Activated naive CD8-positive, alpha-beta T cell treated with anti-CD3 and anti-CD28 coated beads, Interleukin-2, amount 50 U/mL, for 24 hours (primary cell): ENCODE measurements around the gene TWIST2.

Source experiments
- ATAC-seq: fragments of 150-1000 bp; cut with Tn5 transposase; one replicate; pipeline ENCODE4 v1.10.0; 2021
- DNase-seq: peaks from one replicate; pipeline ENCODE4 v3.0.0; 2021
- H3K27ac Mint-ChIP-seq: one replicate; pipeline ENCODE4 v1.8.0; 2021; ENCODE audit warnings: mild to moderate bottlenecking, mixed read lengths
- H3K27me3 Mint-ChIP-seq: one replicate; pipeline ENCODE4 v1.8.0; 2021; ENCODE audit warnings: mixed read lengths
- H3K36me3 Mint-ChIP-seq: one replicate; pipeline ENCODE4 v1.8.0; 2021; ENCODE audit warnings: low read depth, mixed read lengths
- H3K4me1 Mint-ChIP-seq: one replicate; pipeline ENCODE4 v1.8.0; 2021; ENCODE audit warnings: mixed read lengths
- H3K4me3 Mint-ChIP-seq: one replicate; pipeline ENCODE4 v1.8.0; 2021; ENCODE audit warnings: mild to moderate bottlenecking, moderate library complexity, mixed read lengths
- H3K9me3 Mint-ChIP-seq: one replicate; pipeline ENCODE4 v1.8.0; 2021; ENCODE audit warnings: mixed read lengths

TWIST2 gene

GRCh38 chr2:238820916-238821315 is 27.0 kb upstream of the TWIST2 start:
- no peak overlapping the region for H3K27ac Mint-ChIP-seq
- no peak overlapping the region for H3K4me3 Mint-ChIP-seq
- DNase-seq (no peak), ATAC-seq (no peak)
- no peaks in the 10 kb centered on the region for H3K4me1 Mint-ChIP-seq
- peaks cover 21% of the 10 kb centered on the region for H3K9me3 Mint-ChIP-seq
- H3K27me3 Mint-ChIP-seq, result peaks cover 47% of the 10 kb centered on the region
- H3K36me3 Mint-ChIP-seq, result no peaks in the 10 kb centered on the region

- no peak overlapping the region for H3K4me3 Mint-ChIP-seq
- H3K27ac Mint-ChIP-seq, result no peak overlapping the region
- no peaks in the 10 kb centered on the region for H3K36me3 Mint-ChIP-seq
- H3K4me1 Mint-ChIP-seq, result no peaks in the 10 kb centered on the region
- H3K9me3 Mint-ChIP-seq, result peaks cover 25% of the 10 kb centered on the region
- ATAC-seq (no peak), DNase-seq (no peak)
- peaks cover 50% of the 10 kb centered on the region for H3K27me3 Mint-ChIP-seq
These were observed 26.5 kb upstream of the TWIST2 start for GRCh38 chr2:238821391-238821790.

DNA sequence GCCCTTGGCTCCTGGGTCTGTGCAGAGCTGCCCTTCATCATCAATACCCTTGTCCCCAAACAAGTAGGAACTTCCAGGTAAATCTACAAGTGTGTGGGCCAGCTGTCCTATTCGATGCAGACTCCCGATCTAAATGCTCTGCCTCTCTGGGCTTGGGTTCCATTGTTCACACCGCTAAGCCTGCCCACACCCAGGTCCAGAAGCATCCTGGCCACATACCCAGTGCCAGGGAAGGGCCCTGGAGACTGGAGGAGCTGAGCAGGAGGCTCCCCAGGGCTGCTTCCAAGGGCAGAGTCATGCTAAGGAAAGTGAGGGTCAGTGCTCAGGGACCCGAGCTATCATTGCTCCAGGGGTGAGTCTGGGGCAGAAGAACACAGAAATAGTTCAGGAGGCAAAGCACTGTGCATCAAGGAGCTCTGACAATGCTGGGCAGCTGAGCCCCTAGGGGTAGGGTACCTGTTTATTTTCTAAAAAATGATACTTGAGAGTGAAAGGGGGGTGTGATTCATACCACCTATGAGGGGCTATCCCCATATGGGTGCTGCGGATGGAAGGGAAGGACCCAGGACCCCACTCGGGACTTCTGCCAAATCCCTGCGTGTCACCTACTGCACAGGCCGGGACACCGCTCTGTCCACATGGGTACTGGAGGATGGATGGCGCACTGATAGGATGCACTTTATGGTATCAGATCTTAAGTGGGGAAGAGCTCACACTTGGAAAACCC is 25.8 kb upstream of the TWIST2 start:
- no peak overlapping the region for H3K4me3 Mint-ChIP-seq
- H3K36me3 Mint-ChIP-seq, result no peaks in the 10 kb centered on the region
- peaks cover 26% of the 10 kb centered on the region for H3K9me3 Mint-ChIP-seq
- H3K4me1 Mint-ChIP-seq, result no peaks in the 10 kb centered on the region
- peaks cover 51% of the 10 kb centered on the region for H3K27me3 Mint-ChIP-seq
- DNase-seq (no peak), ATAC-seq (no peak)
- H3K27ac Mint-ChIP-seq, result no peak overlapping the region

- peaks cover 26% of the 10 kb centered on the region for H3K9me3 Mint-ChIP-seq
- DNase-seq (no peak), ATAC-seq (no peak)
- H3K4me1 Mint-ChIP-seq, result no peaks in the 10 kb centered on the region
- H3K27me3 Mint-ChIP-seq, result peaks cover 47% of the 10 kb centered on the region
- H3K27ac Mint-ChIP-seq, result no peak overlapping the region
- no peak overlapping the region for H3K4me3 Mint-ChIP-seq
- no peaks in the 10 kb centered on the region for H3K36me3 Mint-ChIP-seq
These were observed 24.9 kb upstream of the TWIST2 start for GRCh38 chr2:238822955-238823354.

GRCh38 chr2:238831177-238831576 is 16.7 kb upstream of the TWIST2 start:
- Mint-ChIP-seq H3K27me3 (peaks cover 39% of the 10 kb centered on the region), H3K27ac (no peak overlapping the region), H3K36me3 (no peaks in the 10 kb centered on the region), H3K4me1 (no peaks in the 10 kb centered on the region), H3K4me3 (no peak overlapping the region), H3K9me3 (peaks cover 3% of the 10 kb centered on the region)
- ATAC-seq, result no peak
- DNase-seq, result no peak

- DNase-seq (no peak), ATAC-seq (no peak)
- peaks cover 39% of the 10 kb centered on the region for H3K27me3 Mint-ChIP-seq
- H3K4me1 Mint-ChIP-seq, result no peaks in the 10 kb centered on the region
- no peaks in the 10 kb centered on the region for H3K9me3 Mint-ChIP-seq
- no peak overlapping the region for H3K27ac Mint-ChIP-seq
- H3K36me3 Mint-ChIP-seq, result no peaks in the 10 kb centered on the region
- no peak overlapping the region for H3K4me3 Mint-ChIP-seq
These were observed 12.9 kb upstream of the TWIST2 start for GRCh38 chr2:238834982-238835381.

- Mint-ChIP-seq H3K4me1 (no peaks in the 10 kb centered on the region), H3K4me3 (no peak overlapping the region), H3K36me3 (no peaks in the 10 kb centered on the region), H3K27me3 (peaks cover 39% of the 10 kb centered on the region), H3K27ac (no peak overlapping the region), H3K9me3 (no peaks in the 10 kb centered on the region)
- no peak for ATAC-seq
- DNase-seq, result no peak
These were observed 12.1 kb upstream of the TWIST2 start for GRCh38 chr2:238835726-238836301.

DNA sequence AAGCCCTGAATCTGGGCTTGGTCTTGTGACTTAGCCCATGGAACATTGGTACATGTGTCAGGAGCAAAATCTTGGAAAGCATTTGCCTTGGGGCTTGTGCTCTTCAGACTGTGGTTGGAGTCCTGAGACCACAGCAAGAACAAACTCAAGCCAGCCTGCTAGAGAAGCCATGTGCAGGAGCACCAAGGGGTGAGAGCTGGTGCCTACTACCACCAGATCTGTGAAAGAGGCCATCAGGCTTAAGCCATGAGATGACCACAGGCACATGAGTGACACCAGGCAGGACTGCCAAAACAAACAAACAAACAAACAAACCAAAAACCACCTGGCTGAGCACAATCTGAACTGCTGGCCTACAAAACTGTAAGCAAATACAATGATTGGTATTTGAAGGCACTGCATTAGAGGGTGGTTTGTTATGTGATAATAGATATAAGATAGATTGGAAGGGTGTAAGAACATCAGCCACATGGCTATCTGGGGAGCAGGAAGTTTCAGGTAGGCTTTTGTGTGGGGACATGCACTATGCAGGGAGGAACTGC is 9.0 kb upstream of the TWIST2 start:
- DNase-seq (no peak), ATAC-seq (no peak)
- Mint-ChIP-seq H3K4me1 (no peaks in the 10 kb centered on the region), H3K4me3 (no peak overlapping the region), H3K27me3 (peaks cover 43% of the 10 kb centered on the region), H3K9me3 (no peaks in the 10 kb centered on the region), H3K36me3 (no peaks in the 10 kb centered on the region), H3K27ac (no peak overlapping the region)

GRCh38 chr2:238839428-238839827 is 8.5 kb upstream of the TWIST2 start:
- no peaks in the 10 kb centered on the region for H3K36me3 Mint-ChIP-seq
- ATAC-seq (no peak), DNase-seq (no peak)
- H3K9me3 Mint-ChIP-seq, result no peaks in the 10 kb centered on the region
- H3K27ac Mint-ChIP-seq, result no peak overlapping the region
- no peak overlapping the region for H3K4me3 Mint-ChIP-seq
- peaks cover 46% of the 10 kb centered on the region for H3K27me3 Mint-ChIP-seq
- H3K4me1 Mint-ChIP-seq, result no peaks in the 10 kb centered on the region

DNA sequence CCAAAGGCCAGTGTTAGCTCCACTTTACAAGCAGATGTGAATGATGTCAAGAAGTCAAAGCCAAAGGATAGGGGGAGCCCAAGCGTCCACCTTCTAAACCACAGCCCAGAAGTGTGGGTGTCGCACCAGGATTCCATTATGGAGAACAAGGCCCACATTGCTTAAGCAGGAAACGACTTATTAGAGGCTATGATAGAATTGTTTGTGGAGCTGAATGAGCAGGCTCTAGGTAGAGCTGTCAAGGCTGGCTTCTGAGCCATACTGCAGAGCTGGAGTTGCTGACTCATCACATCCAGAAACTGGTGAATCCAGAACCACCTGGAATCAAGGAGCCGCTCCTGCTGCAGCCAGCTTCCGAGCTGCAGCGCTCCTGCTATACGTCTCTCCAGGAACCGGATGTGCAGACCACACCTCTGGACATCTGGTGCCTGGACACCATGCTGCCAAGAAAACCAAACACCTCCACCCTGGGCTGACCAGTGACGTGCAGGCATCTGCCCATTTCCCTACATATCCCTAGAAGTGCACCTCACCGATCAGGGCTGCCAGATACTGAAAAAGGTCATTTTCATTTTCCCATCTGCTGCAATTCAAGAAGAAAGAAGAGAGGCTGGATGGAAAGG is 6.2 kb upstream of the TWIST2 start:
- Mint-ChIP-seq H3K27me3 (peaks cover 53% of the 10 kb centered on the region), H3K4me1 (no peaks in the 10 kb centered on the region), H3K9me3 (no peaks in the 10 kb centered on the region), H3K36me3 (no peaks in the 10 kb centered on the region), H3K4me3 (no peak overlapping the region), H3K27ac (no peak overlapping the region)
- ATAC-seq (no peak), DNase-seq (no peak)

DNA sequence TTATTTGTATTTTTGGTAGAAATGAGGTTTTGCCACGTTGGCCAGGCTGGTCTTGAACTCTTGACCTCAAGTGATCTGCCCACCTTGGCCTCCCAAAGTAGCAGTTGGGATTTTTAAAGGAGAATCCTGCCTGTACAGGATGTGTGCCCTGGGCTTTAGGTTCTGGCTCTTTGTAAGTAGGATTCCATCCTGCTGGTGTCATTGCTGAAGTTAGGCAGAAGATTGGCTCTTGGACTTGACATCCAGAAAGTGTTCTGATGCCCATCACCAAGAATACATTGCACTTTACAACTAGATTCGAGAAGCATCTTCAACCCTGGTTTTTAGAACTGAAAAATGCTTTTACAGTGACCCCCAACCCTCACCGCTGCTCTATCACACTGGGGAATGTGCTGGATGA is 4.4 kb upstream of the TWIST2 start:
- no peaks in the 10 kb centered on the region for H3K9me3 Mint-ChIP-seq
- H3K27me3 Mint-ChIP-seq, result peaks cover 49% of the 10 kb centered on the region
- H3K36me3 Mint-ChIP-seq, result no peaks in the 10 kb centered on the region
- DNase-seq (no peak), ATAC-seq (no peak)
- H3K4me3 Mint-ChIP-seq, result no peak overlapping the region
- no peak overlapping the region for H3K27ac Mint-ChIP-seq
- no peaks in the 10 kb centered on the region for H3K4me1 Mint-ChIP-seq

DNA sequence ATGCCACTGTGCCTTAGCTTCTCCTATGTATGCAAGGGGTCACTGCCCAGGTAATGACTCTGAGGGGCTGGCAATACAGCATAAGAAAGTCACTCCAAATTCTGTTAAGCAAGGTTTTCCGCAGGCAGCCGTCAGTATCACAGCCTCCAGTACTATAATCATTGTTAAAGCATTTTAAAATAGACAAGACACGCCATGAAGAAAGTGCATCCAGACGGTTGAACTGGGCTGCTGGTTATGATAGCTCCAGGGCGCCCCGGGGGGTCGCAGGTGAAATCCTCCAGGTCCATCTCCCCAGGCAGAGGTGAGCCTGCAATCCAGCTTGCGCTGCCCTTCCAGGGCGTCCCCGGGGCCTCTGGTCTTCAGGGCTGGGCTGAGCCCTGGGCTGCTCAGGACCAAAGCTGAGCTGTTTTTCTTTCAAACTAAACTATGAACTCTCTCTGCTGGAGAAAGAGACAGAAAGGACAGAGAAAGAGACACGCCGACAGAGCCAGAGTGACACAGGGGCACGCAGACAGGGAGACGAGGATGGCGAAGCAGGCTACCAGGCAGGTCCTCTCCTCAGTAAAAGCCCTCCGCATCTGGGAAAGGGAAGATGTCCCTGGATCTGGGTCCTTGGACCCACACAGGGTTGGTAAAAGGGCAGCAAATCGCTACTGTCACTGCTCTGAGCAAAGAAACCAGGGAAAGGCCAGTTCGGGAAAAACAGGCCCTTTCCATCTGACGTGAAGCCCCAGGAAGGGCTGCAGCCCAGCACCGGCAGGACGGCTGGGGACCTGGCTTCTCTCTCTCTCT is 2.1 kb upstream of the TWIST2 start:
- no peaks in the 10 kb centered on the region for H3K36me3 Mint-ChIP-seq
- no peak for ATAC-seq
- H3K4me3 Mint-ChIP-seq, result no peak overlapping the region
- H3K27me3 Mint-ChIP-seq, result peaks cover 58% of the 10 kb centered on the region
- no peaks in the 10 kb centered on the region for H3K4me1 Mint-ChIP-seq
- DNase-seq, result no peak
- H3K9me3 Mint-ChIP-seq, result no peaks in the 10 kb centered on the region
- H3K27ac Mint-ChIP-seq, result no peak overlapping the region

- peaks cover 60% of the 10 kb centered on the region for H3K27me3 Mint-ChIP-seq
- H3K4me1 Mint-ChIP-seq, result no peaks in the 10 kb centered on the region
- no peak overlapping the region for H3K27ac Mint-ChIP-seq
- H3K4me3 Mint-ChIP-seq, result no peak overlapping the region
- no peak for DNase-seq
- no peaks in the 10 kb centered on the region for H3K36me3 Mint-ChIP-seq
- H3K9me3 Mint-ChIP-seq, result no peaks in the 10 kb centered on the region
- no peak for ATAC-seq
These were observed 1.6 kb upstream of the TWIST2 start for GRCh38 chr2:238846378-238846627.

DNA sequence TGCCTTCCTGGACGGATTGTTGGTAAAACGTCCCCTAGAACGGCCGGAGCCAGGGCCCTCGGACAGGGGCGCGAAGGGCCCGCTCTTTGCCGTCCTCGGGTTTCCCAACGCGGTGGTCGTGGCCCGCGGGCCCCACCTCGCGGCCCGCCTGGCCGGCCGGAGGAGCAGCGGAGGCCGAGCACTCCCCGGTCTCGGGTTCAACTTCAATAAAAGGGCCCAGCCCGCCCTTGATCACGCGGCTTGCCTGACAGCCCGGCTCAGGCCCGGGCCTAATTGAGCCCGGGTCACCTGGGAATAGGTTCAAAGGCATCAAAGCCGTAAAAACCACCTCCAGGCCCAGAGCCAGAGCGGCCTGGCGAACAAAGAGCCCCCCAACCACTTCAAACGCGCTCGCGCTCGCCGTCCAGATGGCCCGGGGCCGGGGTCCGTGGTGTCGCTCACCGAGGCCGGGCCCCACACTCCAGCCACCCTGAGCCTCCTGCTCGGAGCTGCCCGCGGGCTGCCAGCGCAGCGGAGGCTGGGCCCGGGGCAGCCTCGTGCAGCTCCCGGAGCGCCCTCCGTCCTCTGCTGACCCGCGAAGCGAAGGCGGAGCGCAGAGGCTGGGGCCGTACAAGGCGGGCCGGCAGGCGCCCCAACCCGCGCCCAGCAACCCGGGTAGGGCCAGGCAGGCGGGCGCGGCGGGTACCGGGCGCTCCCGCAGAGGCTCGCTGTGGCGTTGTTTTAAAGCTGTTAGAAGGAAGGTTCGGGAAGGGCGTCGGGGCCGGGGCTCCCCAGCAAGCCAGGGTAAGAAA is 1.1 kb upstream of the TWIST2 start:
- no peak overlapping the region for H3K4me3 Mint-ChIP-seq
- H3K27ac Mint-ChIP-seq, result no peak overlapping the region
- H3K9me3 Mint-ChIP-seq, result no peaks in the 10 kb centered on the region
- peaks cover 65% of the 10 kb centered on the region for H3K27me3 Mint-ChIP-seq
- DNase-seq (no peak), ATAC-seq (no peak)
- H3K4me1 Mint-ChIP-seq, result no peaks in the 10 kb centered on the region
- H3K36me3 Mint-ChIP-seq, result no peaks in the 10 kb centered on the region
